ENCODE measurements around the gene JPH3. TPM values are rescaled to one million over a fixed set of nuclear protein-coding genes. Genes with fewer than 3 reads are reported as not detected.

JPH3 gene
- total and polyA plus RNA-seq, 10 of the 15 experiments (the other 5 are each of a cell fraction or from before 2014, with no cell fraction given) = 0.05 TPM; not detected in 9

DNA sequence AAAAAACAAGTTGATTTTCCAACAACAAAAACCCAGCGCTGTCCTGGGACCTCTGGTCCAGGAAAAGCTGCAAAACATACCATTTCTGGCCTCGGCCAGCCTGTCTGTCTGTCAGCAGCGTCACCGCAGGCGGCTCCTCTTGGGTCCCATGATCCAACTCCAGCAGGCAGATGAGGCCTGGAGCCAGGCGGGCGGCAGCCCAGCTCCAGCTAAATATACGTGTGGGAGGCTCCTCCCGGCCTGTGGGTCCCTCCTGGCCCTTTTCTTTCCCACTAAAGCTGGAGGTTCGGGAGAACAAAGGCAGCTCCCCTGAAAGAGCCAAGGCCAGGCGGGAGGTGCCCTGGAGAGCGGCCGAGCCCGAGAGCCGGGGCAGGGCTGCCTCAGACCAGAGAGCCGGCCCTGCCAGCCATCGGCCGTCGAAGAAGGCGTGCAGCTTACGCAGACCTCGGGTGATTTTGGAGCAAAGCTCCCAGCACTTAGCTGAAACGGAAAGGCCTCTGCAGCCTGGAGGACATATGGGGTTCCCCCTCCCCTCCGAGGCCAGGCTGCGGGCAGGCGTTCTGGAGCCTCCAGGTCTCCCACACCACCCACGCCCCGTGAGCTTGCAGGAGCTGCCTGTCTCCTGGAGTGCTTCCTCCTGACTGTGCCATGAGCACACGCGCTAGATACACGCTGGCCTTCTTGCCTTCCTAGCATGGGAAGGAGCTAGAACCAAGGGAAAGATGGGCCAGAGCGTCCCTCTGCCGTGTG lies 19.9 kb upstream of the JPH3 start:
- CTCF ChIA-PET = no interaction called here
- FAIRE-seq (no peak), DNase-seq (ENCODE audit: low read depth, low spot score) (no peak)

More for the DNA sequence above, 19.9 kb upstream of the JPH3 start:
- no peaks in the 10 kb centered on the region; a peak in 2 of 4 replicates for H3K27me3 ChIP-seq (replicated peaks in 1 of 2; ENCODE audit: control insufficient read depth in 2 of 2, insufficient read depth in 2 of 2, low read length in 1 of 2)
- H3K79me2 ChIP-seq (ENCODE audit: control insufficient read depth, insufficient read depth, low read length) = no peaks in the 10 kb centered on the region
- H3K27ac ChIP-seq (ENCODE audit: control insufficient read depth, insufficient read depth) = no peak overlapping the region
- ChIA-PET POLR2A (no interaction called here), RAD21 (ENCODE audit: unreplicated experiment) (no interaction called here), SMC1A (ENCODE audit: uncharacterized antibody, unreplicated experiment) (no interaction called here)
- no peak overlapping the region for H3K4me3 ChIP-seq
- H3K36me3 ChIP-seq (ENCODE audit: control insufficient read depth in 2 of 2, insufficient read depth in 2 of 2, low read length in 1 of 2) = no peaks in the 10 kb centered on the region
- no peak overlapping the region for H3K9ac ChIP-seq (ENCODE audit: control insufficient read depth, insufficient read depth, low read length)
- no peak overlapping the region for H2AFZ ChIP-seq (ENCODE audit: control insufficient read depth, low read depth, low read length)
- ATAC-seq = no peak
- in situ Hi-C loops (cut with MboI) (no loop called here), intact Hi-C loops (cut with micrococcal nuclease; ENCODE audit: unreplicated experiment) (no loop called here)
- no peaks in the 10 kb centered on the region for H4K20me1 ChIP-seq (ENCODE audit: control insufficient read depth, insufficient read depth)
- no TSS peak for BruUV-seq (replicated peaks)
- no peaks in the 10 kb centered on the region for H3K4me1 ChIP-seq (ENCODE audit: control insufficient read depth, insufficient read depth, low read length)
- no peak overlapping the region for H3K4me2 ChIP-seq (ENCODE audit: control insufficient read depth, insufficient read depth)
- 35% methylated on average over 33 of the region's 33 CpGs for WGBS (ENCODE audit: insufficient coverage, insufficient replicate concordance, low lambda C conversion rate, missing lambda C conversion rate)
- H3K9me3 ChIP-seq (replicated peaks; ENCODE audit: control insufficient read depth, insufficient read depth, low read length) = no peaks in the 10 kb centered on the region
- TF ChIP-seq GATAD2B (conservative IDR thresholded peaks at IDR 0.05; ENCODE audit: low read depth) (no peak), PAX5 (IDR thresholded peaks at IDR 0.05; ENCODE audit: borderline replicate concordance, low read depth, low read length) (no peak)
- TF ChIP-seq, protein P1, sequence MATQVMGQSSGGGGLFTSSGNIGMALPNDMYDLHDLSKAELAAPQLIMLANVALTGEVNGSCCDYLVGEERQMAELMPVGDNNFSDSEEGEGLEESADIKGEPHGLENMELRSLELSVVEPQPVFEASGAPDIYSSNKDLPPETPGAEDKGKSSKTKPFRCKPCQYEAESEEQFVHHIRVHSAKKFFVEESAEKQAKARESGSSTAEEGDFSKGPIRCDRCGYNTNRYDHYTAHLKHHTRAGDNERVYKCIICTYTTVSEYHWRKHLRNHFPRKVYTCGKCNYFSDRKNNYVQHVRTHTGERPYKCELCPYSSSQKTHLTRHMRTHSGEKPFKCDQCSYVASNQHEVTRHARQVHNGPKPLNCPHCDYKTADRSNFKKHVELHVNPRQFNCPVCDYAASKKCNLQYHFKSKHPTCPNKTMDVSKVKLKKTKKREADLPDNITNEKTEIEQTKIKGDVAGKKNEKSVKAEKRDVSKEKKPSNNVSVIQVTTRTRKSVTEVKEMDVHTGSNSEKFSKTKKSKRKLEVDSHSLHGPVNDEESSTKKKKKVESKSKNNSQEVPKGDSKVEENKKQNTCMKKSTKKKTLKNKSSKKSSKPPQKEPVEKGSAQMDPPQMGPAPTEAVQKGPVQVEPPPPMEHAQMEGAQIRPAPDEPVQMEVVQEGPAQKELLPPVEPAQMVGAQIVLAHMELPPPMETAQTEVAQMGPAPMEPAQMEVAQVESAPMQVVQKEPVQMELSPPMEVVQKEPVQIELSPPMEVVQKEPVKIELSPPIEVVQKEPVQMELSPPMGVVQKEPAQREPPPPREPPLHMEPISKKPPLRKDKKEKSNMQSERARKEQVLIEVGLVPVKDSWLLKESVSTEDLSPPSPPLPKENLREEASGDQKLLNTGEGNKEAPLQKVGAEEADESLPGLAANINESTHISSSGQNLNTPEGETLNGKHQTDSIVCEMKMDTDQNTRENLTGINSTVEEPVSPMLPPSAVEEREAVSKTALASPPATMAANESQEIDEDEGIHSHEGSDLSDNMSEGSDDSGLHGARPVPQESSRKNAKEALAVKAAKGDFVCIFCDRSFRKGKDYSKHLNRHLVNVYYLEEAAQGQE (IDR thresholded peaks at IDR 0.05; ENCODE audit: low read depth, low read length) = no peak

Measured in GM12878 (cell line).